HCT116 (cell line): ENCODE data around the gene UBALD2.

Source experiments
- ATF3 ChIP-seq: IDR thresholded peaks from 2 replicates; pipeline ENCODE4 v1.6.1; 2012
- EGR1 ChIP-seq: IDR thresholded peaks from 2 replicates; pipeline ENCODE4 v1.6.1; 2012; ENCODE audit warnings: low read depth
- EZH2 ChIP-seq: fragments of 200-600 bp; sonication (generic); IDR thresholded peaks from 2 replicates; pipeline ENCODE4 v1.6.1; 2017; ENCODE audit warnings: antibody characterized with exemption, mixed run types
- POLR2A ChIP-seq: IDR thresholded peaks from 2 replicates; pipeline ENCODE4 v1.7.0; 2011; ENCODE audit warnings: borderline replicate concordance; ENCODE audit not compliant: insufficient read depth, insufficient read length; ENCODE audit errors: extremely low read depth
- SP1 ChIP-seq: IDR thresholded peaks from 2 replicates; pipeline ENCODE4 v1.6.1; 2012; ENCODE audit warnings: low read depth
- YY1 ChIP-seq: IDR thresholded peaks from 2 replicates; pipeline ENCODE4 v1.6.1; 2011; ENCODE audit warnings: low read length, low read depth, moderate library complexity, mild to moderate bottlenecking; ENCODE audit not compliant: insufficient replicate concordance; ENCODE audit errors: extremely low read depth
- ZFX ChIP-seq: fragments of 450-650 bp; IDR thresholded peaks from 2 replicates; pipeline ENCODE4 v1.6.1; 2017
- ZNF274 ChIP-seq: fragments of 200-500 bp; sonication (Bioruptor generic); IDR thresholded peaks from 2 replicates; pipeline ENCODE4 v1.6.1; 2014; ENCODE audit warnings: mild to moderate bottlenecking, low read depth, low read length, inconsistent platforms
- TF ChIP-seq, protein P1 (sequence below), 3 experiments: fragments of 200-600 bp in 1 of 3; sonication (generic) in 1 of 3; IDR thresholded peaks in 2 of 3; conservative IDR thresholded peaks in 1 of 3; 2 replicates each; pipeline ENCODE4 v1.5.1; 2012 to 2017; ENCODE audit warnings: low read depth in 2 of 3, low read length in 2 of 3, antibody characterized with exemption in 1 of 3, borderline replicate concordance in 1 of 3, control low read depth in 1 of 3, mild to moderate bottlenecking in 1 of 3, mixed read lengths in 1 of 3, mixed run types in 1 of 3, moderate library complexity in 1 of 3; ENCODE audit not compliant: insufficient read depth in 1 of 3
- TF ChIP-seq, protein P2 (sequence below): IDR thresholded peaks from 2 replicates; pipeline ENCODE4 v1.6.1; 2011; ENCODE audit warnings: mild to moderate bottlenecking, low read length, moderate library complexity; ENCODE audit not compliant: insufficient replicate concordance; ENCODE audit errors: extremely low read depth
- TF ChIP-seq, protein P3 (sequence below): IDR thresholded peaks from 2 replicates; pipeline ENCODE4 v1.6.1; 2012; ENCODE audit warnings: low read depth

- TF ChIP-seq POLR2A: no peak
- TF ChIP-seq, protein P1, sequence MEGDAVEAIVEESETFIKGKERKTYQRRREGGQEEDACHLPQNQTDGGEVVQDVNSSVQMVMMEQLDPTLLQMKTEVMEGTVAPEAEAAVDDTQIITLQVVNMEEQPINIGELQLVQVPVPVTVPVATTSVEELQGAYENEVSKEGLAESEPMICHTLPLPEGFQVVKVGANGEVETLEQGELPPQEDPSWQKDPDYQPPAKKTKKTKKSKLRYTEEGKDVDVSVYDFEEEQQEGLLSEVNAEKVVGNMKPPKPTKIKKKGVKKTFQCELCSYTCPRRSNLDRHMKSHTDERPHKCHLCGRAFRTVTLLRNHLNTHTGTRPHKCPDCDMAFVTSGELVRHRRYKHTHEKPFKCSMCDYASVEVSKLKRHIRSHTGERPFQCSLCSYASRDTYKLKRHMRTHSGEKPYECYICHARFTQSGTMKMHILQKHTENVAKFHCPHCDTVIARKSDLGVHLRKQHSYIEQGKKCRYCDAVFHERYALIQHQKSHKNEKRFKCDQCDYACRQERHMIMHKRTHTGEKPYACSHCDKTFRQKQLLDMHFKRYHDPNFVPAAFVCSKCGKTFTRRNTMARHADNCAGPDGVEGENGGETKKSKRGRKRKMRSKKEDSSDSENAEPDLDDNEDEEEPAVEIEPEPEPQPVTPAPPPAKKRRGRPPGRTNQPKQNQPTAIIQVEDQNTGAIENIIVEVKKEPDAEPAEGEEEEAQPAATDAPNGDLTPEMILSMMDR (IDR thresholded peaks at IDR 0.05 in 2 of 3, conservative IDR thresholded peaks at IDR 0.05 in 1 of 3; ENCODE audit: borderline replicate concordance in 1 of 3, insufficient read depth in 1 of 3, low read depth in 2 of 3, low read length in 2 of 3): no peak
- TF ChIP-seq EZH2: no peak
- no peak for TF ChIP-seq ZNF274
- no peak for TF ChIP-seq YY1
- TF ChIP-seq, protein P2, sequence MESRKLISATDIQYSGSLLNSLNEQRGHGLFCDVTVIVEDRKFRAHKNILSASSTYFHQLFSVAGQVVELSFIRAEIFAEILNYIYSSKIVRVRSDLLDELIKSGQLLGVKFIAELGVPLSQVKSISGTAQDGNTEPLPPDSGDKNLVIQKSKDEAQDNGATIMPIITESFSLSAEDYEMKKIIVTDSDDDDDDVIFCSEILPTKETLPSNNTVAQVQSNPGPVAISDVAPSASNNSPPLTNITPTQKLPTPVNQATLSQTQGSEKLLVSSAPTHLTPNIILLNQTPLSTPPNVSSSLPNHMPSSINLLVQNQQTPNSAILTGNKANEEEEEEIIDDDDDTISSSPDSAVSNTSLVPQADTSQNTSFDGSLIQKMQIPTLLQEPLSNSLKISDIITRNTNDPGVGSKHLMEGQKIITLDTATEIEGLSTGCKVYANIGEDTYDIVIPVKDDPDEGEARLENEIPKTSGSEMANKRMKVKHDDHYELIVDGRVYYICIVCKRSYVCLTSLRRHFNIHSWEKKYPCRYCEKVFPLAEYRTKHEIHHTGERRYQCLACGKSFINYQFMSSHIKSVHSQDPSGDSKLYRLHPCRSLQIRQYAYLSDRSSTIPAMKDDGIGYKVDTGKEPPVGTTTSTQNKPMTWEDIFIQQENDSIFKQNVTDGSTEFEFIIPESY: no peak
- no peak for TF ChIP-seq ATF3
- TF ChIP-seq, protein P3, sequence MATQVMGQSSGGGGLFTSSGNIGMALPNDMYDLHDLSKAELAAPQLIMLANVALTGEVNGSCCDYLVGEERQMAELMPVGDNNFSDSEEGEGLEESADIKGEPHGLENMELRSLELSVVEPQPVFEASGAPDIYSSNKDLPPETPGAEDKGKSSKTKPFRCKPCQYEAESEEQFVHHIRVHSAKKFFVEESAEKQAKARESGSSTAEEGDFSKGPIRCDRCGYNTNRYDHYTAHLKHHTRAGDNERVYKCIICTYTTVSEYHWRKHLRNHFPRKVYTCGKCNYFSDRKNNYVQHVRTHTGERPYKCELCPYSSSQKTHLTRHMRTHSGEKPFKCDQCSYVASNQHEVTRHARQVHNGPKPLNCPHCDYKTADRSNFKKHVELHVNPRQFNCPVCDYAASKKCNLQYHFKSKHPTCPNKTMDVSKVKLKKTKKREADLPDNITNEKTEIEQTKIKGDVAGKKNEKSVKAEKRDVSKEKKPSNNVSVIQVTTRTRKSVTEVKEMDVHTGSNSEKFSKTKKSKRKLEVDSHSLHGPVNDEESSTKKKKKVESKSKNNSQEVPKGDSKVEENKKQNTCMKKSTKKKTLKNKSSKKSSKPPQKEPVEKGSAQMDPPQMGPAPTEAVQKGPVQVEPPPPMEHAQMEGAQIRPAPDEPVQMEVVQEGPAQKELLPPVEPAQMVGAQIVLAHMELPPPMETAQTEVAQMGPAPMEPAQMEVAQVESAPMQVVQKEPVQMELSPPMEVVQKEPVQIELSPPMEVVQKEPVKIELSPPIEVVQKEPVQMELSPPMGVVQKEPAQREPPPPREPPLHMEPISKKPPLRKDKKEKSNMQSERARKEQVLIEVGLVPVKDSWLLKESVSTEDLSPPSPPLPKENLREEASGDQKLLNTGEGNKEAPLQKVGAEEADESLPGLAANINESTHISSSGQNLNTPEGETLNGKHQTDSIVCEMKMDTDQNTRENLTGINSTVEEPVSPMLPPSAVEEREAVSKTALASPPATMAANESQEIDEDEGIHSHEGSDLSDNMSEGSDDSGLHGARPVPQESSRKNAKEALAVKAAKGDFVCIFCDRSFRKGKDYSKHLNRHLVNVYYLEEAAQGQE: no peak
- no peak for TF ChIP-seq SP1
- no peak for TF ChIP-seq EGR1
- TF ChIP-seq ZFX: no peak
Observed at GRCh38 chr17:76264425-76264754, 758 bp upstream of the UBALD2 start.
